Kidney (tissue), 14 donors: ENCODE results near the gene FBXO7. TPM values are rescaled to one million over a fixed set of nuclear protein-coding genes. Genes with fewer than 3 reads are reported as not detected.

ENCODE experiments used
- DNase-seq, 5 donors: peaks; one replicate each; pipeline ENCODE4 v3.0.0-alpha.2; 2013 to 2020
- FAIRE-seq: peaks from 2 replicates; lab custom pipeline; 2012; peaks lifted over from hg19 to GRCh38; lab: Jason Lieb, UNC
- H3K27ac ChIP-seq, 2 donors: one replicate each; pipeline ENCODE4 v1.7.0; 2013; ENCODE audit warnings: low read depth in 2 of 2, low read length in 2 of 2, inconsistent platforms in 1 of 2
- H3K27me3 ChIP-seq: one replicate; pipeline ENCODE4 v1.7.1; 2013; ENCODE audit warnings: low read length, inconsistent platforms; ENCODE audit not compliant: control insufficient read depth, insufficient read depth
- H3K36me3 ChIP-seq, 3 donors: one replicate each; pipeline versions ENCODE4 v1.7.0 to v1.7.1; 2013; ENCODE audit warnings: low read length in 3 of 3, control low read depth in 1 of 3, inconsistent platforms in 1 of 3; ENCODE audit not compliant: insufficient read depth in 3 of 3, control insufficient read depth in 2 of 3
- H3K4me1 ChIP-seq, 3 donors: one replicate each; pipeline versions ENCODE4 v1.7.0 to v1.7.1; 2013; ENCODE audit warnings: low read length in 3 of 3, inconsistent platforms in 1 of 3, low read depth in 1 of 3; ENCODE audit not compliant: control insufficient read depth in 2 of 3, insufficient read depth in 2 of 3
- H3K4me3 ChIP-seq, 3 donors: one replicate each; pipeline versions ENCODE4 v1.7.0 to v1.8.1; 2013; ENCODE audit warnings: low read length in 3 of 3, control low read depth in 1 of 3, inconsistent platforms in 1 of 3
- H3K9ac ChIP-seq, 3 donors: one replicate each; pipeline versions ENCODE4 v1.7.0 to v1.7.1; 2013; ENCODE audit warnings: low read length in 3 of 3, control low read depth in 1 of 3, inconsistent platforms in 1 of 3
- H3K9me3 ChIP-seq, 3 donors: one replicate each; pipeline versions ENCODE4 v1.7.0 to v1.7.1; 2013; ENCODE audit warnings: low read length in 3 of 3, control low read depth in 1 of 3, inconsistent platforms in 1 of 3; ENCODE audit not compliant: control insufficient read depth in 2 of 3, insufficient read depth in 1 of 3
- intact Hi-C: fragments of 100-400 bp; cut with DNase I; formaldehyde crosslinking; loops from one replicate; pipeline ENCODE4 v1.11.1; 2022
- polyA plus RNA-seq: library from polyadenylated mRNA; stranded (reverse); fragments of 350-450 nt; fragmentation: Illumina TruSeq; extraction: RNeasy Lipid Tissue Mini Kit (QIAGEN cat#74804); gene quantifications from one replicate; pipeline ENCODE4 v1.2.3, GENCODE V29; 2014; ENCODE audit warnings: low read depth, low replicate concordance; ENCODE audit not compliant: insufficient read depth
- total RNA-seq: library from RNA; stranded (reverse); fragmentation: NEBNext Ultra II Directional; extraction: Animal tissue kit (Norgen Biotek cat#: 25700); gene quantifications from one replicate; pipeline ENCODE4 v1.2.1, GENCODE V29; 2021
- TF ChIP-seq, protein P1 (sequence below): IDR thresholded peaks from 3 replicates; pipeline ENCODE4 v1.5.1; 2012; ENCODE audit warnings: mild to moderate bottlenecking, moderate library complexity, borderline replicate concordance; ENCODE audit not compliant: insufficient read depth; ENCODE audit errors: extremely low read depth
- donor health status: control.
- donor health status: control.
- donor health status: control.
- donor health status: control.
- donor health status: control.
- donor health status: DM: yes; HTN: yes; CAD: no.
- donor health status: Normal renal cell carcinoma (clear cell type).

Gene FBXO7
- total and polyA plus RNA-seq, 2 donors from 2014 or later, result 91.0 to 131 TPM

- TF ChIP-seq, protein P1, sequence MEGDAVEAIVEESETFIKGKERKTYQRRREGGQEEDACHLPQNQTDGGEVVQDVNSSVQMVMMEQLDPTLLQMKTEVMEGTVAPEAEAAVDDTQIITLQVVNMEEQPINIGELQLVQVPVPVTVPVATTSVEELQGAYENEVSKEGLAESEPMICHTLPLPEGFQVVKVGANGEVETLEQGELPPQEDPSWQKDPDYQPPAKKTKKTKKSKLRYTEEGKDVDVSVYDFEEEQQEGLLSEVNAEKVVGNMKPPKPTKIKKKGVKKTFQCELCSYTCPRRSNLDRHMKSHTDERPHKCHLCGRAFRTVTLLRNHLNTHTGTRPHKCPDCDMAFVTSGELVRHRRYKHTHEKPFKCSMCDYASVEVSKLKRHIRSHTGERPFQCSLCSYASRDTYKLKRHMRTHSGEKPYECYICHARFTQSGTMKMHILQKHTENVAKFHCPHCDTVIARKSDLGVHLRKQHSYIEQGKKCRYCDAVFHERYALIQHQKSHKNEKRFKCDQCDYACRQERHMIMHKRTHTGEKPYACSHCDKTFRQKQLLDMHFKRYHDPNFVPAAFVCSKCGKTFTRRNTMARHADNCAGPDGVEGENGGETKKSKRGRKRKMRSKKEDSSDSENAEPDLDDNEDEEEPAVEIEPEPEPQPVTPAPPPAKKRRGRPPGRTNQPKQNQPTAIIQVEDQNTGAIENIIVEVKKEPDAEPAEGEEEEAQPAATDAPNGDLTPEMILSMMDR, result no peak
- intact Hi-C loops, result no loop called here
- FAIRE-seq, result peak; percentile 93
Observed at GRCh38 chr22:32430352-32430751, 44.3 kb upstream of the FBXO7 start.

GRCh38 chr22:32444068-32444467 lies 30.5 kb upstream of the FBXO7 start:
- H3K27ac ChIP-seq, result no peak overlapping the region
- no peaks in the 10 kb centered on the region for H3K36me3 ChIP-seq
- TF ChIP-seq, protein P1, result peak; percentile 27
- H3K27me3 ChIP-seq, result no peaks in the 10 kb centered on the region
- no peak overlapping the region for H3K9ac ChIP-seq
- no peaks in the 10 kb centered on the region for H3K9me3 ChIP-seq
- FAIRE-seq (no peak), DNase-seq (peak in 1 of 5 donors; percentile 6)
- no peak overlapping the region for H3K4me3 ChIP-seq
- H3K4me1 ChIP-seq, result no peaks in the 10 kb centered on the region
- intact Hi-C loops, result no loop called here

More at GRCh38 chr22:32430352-32430751, 44.3 kb upstream of the FBXO7 start:
- Histone ChIP-seq H3K36me3 (no peaks in the 10 kb centered on the region), H3K27me3 (no peaks in the 10 kb centered on the region), H3K9me3 (no peaks in the 10 kb centered on the region), H3K9ac (no peak overlapping the region), H3K27ac (no peak overlapping the region), H3K4me3 (no peak overlapping the region), H3K4me1 (no peaks in the 10 kb centered on the region)
- DNase-seq, result no peak

GRCh38 chr22:32446321-32446720 lies 28.3 kb upstream of the FBXO7 start:
- DNase-seq, result no peak
- H3K4me1 ChIP-seq, result no peaks in the 10 kb centered on the region
- intact Hi-C loops, result no loop called here
- H3K27me3 ChIP-seq, result no peaks in the 10 kb centered on the region
- no peak overlapping the region for H3K9ac ChIP-seq
- no peaks in the 10 kb centered on the region for H3K9me3 ChIP-seq
- TF ChIP-seq, protein P1, result no peak
- H3K27ac ChIP-seq, result no peak overlapping the region
- no peaks in the 10 kb centered on the region for H3K36me3 ChIP-seq
- no peak overlapping the region for H3K4me3 ChIP-seq
- FAIRE-seq, result no peak

DNA sequence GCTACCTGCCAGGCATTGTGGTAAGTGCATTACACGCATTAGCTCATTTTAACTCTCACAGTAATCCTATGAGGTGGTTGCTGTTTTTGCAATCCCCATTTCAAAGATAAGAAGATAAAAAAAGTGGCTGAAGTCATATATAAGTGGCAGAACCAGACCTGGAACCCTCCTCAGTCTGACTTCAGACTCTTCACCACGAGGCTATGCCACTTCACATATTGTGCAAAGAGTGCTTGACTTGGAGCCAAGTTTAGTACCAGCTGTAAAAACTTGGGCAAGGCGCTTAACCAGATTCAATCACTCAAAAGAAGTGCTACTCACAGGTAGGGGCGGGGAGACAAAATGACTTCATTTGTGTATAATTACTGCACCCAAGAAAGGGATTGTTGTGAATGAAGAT lies 25.6 kb upstream of the FBXO7 start:
- no peak overlapping the region for H3K27ac ChIP-seq
- FAIRE-seq, result no peak
- H3K9ac ChIP-seq, result no peak overlapping the region
- H3K4me3 ChIP-seq, result no peak overlapping the region
- intact Hi-C loops, result no loop called here
- no peaks in the 10 kb centered on the region for H3K27me3 ChIP-seq
- no peaks in the 10 kb centered on the region for H3K36me3 ChIP-seq
- H3K4me1 ChIP-seq, result no peaks in the 10 kb centered on the region
- H3K9me3 ChIP-seq, result no peaks in the 10 kb centered on the region
- TF ChIP-seq, protein P1, result no peak
- no peak for DNase-seq
